Epithelial cell of proximal tubule (primary cell): ENCODE results near the gene SPAG16. TPM values are rescaled to one million over a fixed set of nuclear protein-coding genes. Genes with fewer than 3 reads are reported as not detected.

Experiments
- DNase-seq: peaks from one replicate; pipeline ENCODE4 v3.0.0-alpha.2; 2011; ENCODE audit warnings: low read depth
- H3K4me3 ChIP-seq: 2 replicates; pipeline ENCODE4 v1.5.1; 2011; ENCODE audit warnings: low read depth, mild to moderate bottlenecking, low read length
- total RNA-seq: library from RNA; depleted of rRNA; stranded (reverse); fragments of >200 nt; gene quantifications from 2 replicates; pipeline ENCODE4 v1.2.3, GENCODE V29; 2015
- TF ChIP-seq, protein P1 (sequence below): conservative IDR thresholded peaks from 2 replicates; pipeline ENCODE4 v1.5.1; 2012; ENCODE audit warnings: low read depth, mild to moderate bottlenecking, low read length

Gene SPAG16
- total RNA-seq, 1 donor from 2014 or later = 25.5 TPM

DNA sequence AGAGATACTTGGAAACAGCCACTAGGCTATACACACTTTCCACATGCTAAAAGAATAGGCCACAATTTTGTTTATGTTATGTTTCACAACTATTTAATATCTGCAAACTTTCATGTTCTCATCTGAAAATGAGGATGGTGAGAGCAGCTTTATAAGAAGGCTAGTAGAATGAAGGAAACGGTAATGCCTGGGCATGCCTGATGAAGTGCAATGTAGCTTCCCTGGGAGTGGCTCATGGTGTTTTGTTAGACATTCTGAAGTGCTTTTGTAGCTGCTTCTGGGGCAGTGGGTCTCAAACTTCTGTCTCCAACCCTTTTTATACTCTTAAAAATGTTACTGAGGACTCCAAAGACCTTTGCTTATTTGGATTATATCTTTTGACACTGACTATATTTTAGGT is 933.3 kb downstream of the SPAG16 start:
- H3K4me3 ChIP-seq = no peak overlapping the region
- no peak for DNase-seq
- TF ChIP-seq, protein P1, sequence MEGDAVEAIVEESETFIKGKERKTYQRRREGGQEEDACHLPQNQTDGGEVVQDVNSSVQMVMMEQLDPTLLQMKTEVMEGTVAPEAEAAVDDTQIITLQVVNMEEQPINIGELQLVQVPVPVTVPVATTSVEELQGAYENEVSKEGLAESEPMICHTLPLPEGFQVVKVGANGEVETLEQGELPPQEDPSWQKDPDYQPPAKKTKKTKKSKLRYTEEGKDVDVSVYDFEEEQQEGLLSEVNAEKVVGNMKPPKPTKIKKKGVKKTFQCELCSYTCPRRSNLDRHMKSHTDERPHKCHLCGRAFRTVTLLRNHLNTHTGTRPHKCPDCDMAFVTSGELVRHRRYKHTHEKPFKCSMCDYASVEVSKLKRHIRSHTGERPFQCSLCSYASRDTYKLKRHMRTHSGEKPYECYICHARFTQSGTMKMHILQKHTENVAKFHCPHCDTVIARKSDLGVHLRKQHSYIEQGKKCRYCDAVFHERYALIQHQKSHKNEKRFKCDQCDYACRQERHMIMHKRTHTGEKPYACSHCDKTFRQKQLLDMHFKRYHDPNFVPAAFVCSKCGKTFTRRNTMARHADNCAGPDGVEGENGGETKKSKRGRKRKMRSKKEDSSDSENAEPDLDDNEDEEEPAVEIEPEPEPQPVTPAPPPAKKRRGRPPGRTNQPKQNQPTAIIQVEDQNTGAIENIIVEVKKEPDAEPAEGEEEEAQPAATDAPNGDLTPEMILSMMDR = no peak

GRCh38 chr2:214220251-214220650 is 936.0 kb downstream of the SPAG16 start:
- no peak overlapping the region for H3K4me3 ChIP-seq
- TF ChIP-seq, protein P1 = no peak
- DNase-seq = peak; percentile 19

DNA sequence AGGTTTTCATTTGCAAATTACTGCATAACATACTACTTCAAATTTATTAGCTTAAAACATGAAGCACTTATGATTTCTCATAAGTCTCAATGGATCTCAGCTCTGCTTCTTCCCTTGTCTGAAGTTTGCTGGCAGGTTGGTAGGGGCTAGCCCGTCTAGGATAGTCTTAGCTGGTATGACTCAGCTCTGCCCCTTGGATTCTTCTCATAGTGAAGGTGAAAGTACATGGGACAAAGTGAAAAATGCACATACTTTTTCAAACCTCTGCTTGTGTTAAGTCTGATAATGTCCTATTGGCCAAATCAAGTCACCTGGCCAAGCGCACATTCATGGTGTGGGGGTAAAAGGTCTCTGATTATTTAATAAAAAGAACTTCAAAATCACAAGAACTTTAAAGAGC is 941.8 kb downstream of the SPAG16 start:
- no peak overlapping the region for H3K4me3 ChIP-seq
- no peak for DNase-seq
- TF ChIP-seq, protein P1 = no peak

- TF ChIP-seq, protein P1 = no peak
- DNase-seq = no peak
- no peak overlapping the region for H3K4me3 ChIP-seq
Observed at GRCh38 chr2:214232271-214232670, 948.0 kb downstream of the SPAG16 start.

DNA sequence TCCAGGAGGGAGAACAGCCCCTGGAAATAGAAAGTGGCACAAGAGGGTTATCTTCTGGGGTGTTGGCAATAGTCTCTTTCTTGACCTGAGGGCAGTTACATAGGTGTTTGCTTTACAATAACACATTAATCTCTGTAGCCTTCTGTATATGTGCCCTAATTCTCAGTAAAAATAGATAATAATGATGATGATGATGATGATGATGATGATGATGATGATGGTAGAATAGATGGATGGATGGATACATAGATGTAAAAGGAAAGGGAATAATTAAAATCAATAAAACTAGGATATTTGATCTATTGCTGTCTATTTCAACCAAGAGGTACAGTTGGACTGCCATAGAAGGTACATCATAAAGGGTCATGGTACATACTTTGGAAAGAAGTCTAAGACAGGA is 948.9 kb downstream of the SPAG16 start:
- TF ChIP-seq, protein P1 = no peak
- no peak for DNase-seq
- H3K4me3 ChIP-seq = no peak overlapping the region

- no peak overlapping the region for H3K4me3 ChIP-seq
- TF ChIP-seq, protein P1 = no peak
- no peak for DNase-seq
Observed at GRCh38 chr2:214242797-214243196, 958.5 kb downstream of the SPAG16 start.

- H3K4me3 ChIP-seq = no peak overlapping the region
- DNase-seq = peak; percentile 32
- TF ChIP-seq, protein P1 = no peak
Observed at GRCh38 chr2:214244847-214245246, 960.6 kb downstream of the SPAG16 start.
